Measurements from ENCODE around the gene MYADM.

DNA sequence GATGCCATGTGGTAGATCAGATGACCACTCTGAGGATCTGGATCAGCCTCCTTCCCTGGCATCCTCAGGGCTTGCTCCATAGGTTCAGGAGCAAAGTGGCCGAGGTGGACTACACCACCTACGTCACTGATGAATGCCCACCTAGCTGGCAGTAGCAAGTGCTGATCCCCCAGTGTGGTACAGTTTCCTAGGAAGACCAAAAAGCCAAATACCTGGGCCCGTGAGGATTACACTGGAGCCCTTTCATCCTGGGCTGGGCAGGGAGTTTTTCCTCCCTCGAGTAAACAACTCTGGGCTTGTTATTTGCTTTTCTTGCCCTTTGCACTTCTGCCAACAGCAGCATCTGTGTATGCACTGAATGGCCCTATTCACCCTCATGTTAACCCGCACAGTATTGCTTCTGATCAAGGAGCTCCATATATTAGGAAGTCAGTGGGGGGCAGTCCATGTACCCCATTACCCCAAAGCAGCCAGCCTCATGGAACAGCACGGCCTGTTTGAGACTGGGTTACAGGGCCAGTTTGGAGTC lies 3.3 kb upstream of the MYADM start:
- TF ChIP-seq, protein P1, sequence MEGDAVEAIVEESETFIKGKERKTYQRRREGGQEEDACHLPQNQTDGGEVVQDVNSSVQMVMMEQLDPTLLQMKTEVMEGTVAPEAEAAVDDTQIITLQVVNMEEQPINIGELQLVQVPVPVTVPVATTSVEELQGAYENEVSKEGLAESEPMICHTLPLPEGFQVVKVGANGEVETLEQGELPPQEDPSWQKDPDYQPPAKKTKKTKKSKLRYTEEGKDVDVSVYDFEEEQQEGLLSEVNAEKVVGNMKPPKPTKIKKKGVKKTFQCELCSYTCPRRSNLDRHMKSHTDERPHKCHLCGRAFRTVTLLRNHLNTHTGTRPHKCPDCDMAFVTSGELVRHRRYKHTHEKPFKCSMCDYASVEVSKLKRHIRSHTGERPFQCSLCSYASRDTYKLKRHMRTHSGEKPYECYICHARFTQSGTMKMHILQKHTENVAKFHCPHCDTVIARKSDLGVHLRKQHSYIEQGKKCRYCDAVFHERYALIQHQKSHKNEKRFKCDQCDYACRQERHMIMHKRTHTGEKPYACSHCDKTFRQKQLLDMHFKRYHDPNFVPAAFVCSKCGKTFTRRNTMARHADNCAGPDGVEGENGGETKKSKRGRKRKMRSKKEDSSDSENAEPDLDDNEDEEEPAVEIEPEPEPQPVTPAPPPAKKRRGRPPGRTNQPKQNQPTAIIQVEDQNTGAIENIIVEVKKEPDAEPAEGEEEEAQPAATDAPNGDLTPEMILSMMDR (IDR thresholded peaks at IDR 0.05; ENCODE audit: poor library complexity), result no peak
- TF ChIP-seq EZH2 (IDR thresholded peaks at IDR 0.05; ENCODE audit: borderline replicate concordance), result no peak
- TF ChIP-seq EZH2phosphoT487 (IDR thresholded peaks at IDR 0.05; ENCODE audit: low read depth, severe bottlenecking, unreplicated experiment), result no peak

Measured in hepatocyte (in vitro differentiated cells).